T-cell (primary cell): ENCODE measurements around the gene TRPM8. TPM values are rescaled to one million over a fixed set of nuclear protein-coding genes. Genes with fewer than 3 reads are reported as not detected.

Source experiments
- ATAC-seq, 4 experiments: fragments of 200-7000 bp in 3 of 4; fragments of 150-1000 bp in 1 of 4; cut with Tn5 transposase; replicated peaks in 1 of 4; 1 replicate in 3 of 4; 2 replicates in 1 of 4; pipeline ENCODE4 v1.10.0; 2021; ENCODE audit warnings: moderate library complexity in 3 of 4, mild to moderate bottlenecking in 2 of 4, moderate number of reproducible peaks in 1 of 4
- CTCF ChIA-PET, 2 donors: fragments of 300-600 bp; sonication (Branson Sonifier 250); formaldehyde crosslinking; loops; one replicate each; lab custom pipeline; 2022; ENCODE audit warnings: antibody characterized with exemption in 2 of 2; lab: Charles Lee
- POLR2A ChIA-PET, 2 donors: fragments of 300-600 bp; sonication (Branson Sonifier 250); formaldehyde crosslinking; loops; one replicate each; lab custom pipeline; 2022; ENCODE audit warnings: antibody characterized with exemption in 2 of 2; lab: Charles Lee
- DNase-seq, 35 experiments: peaks; one replicate each; pipeline versions ENCODE4 v3.0.0 to v3.0.0-alpha.2; 2013 to 2023
- H3K27ac ChIP-seq: one replicate; pipeline ENCODE4 v1.5.1; 2013; ENCODE audit warnings: low read length
- H3K27me3 ChIP-seq, 2 experiments: replicated peaks in 1 of 2; 1 replicate in 1 of 2; 2 replicates in 1 of 2; pipeline versions ENCODE4 v1.6.1 to v1.7.0; 2013; ENCODE audit warnings: low read length in 1 of 2, mixed read lengths in 1 of 2; ENCODE audit not compliant: control insufficient read depth in 2 of 2, insufficient read depth in 2 of 2; ENCODE audit errors: extremely low read depth in 1 of 2
- H3K36me3 ChIP-seq, 2 donors: 1 replicate in 1 of 2; 2 replicates in 1 of 2; pipeline versions ENCODE4 v1.6.1 to v1.7.0; 2013; ENCODE audit warnings: low read length in 1 of 2; ENCODE audit not compliant: control insufficient read depth in 2 of 2, insufficient read depth in 1 of 2; ENCODE audit errors: extremely low read depth in 1 of 2
- H3K4me1 ChIP-seq, 2 experiments: 1 replicate in 1 of 2; 2 replicates in 1 of 2; pipeline versions ENCODE4 v1.6.1 to v1.7.0; 2013; ENCODE audit warnings: low read length in 2 of 2, mixed read lengths in 1 of 2; ENCODE audit not compliant: insufficient read depth in 2 of 2, control insufficient read depth in 1 of 2; ENCODE audit errors: extremely low read depth in 1 of 2
- H3K4me3 ChIP-seq, 2 donors: 1 replicate in 1 of 2; 2 replicates in 1 of 2; pipeline versions ENCODE4 v1.5.1 to v1.7.0; 2013; ENCODE audit warnings: mild to moderate bottlenecking in 2 of 2, low read length in 1 of 2, moderate library complexity in 1 of 2; ENCODE audit not compliant: control insufficient read depth in 1 of 2; ENCODE audit errors: extremely low read depth in 1 of 2
- H3K9me3 ChIP-seq: 2 replicates; pipeline ENCODE4 v1.7.0; 2013
- H3K27ac Mint-ChIP-seq, 2 donors: one replicate each; pipeline ENCODE4 v1.8.0; 2020 to 2021; ENCODE audit warnings: mild to moderate bottlenecking in 2 of 2, mixed read lengths in 2 of 2
- H3K27me3 Mint-ChIP-seq, 2 donors: one replicate each; pipeline ENCODE4 v1.8.0; 2021 to 2022; ENCODE audit warnings: mixed read lengths in 2 of 2
- H3K36me3 Mint-ChIP-seq: one replicate; pipeline ENCODE4 v1.8.0; 2021; ENCODE audit warnings: mixed read lengths
- H3K4me1 Mint-ChIP-seq, 3 donors: one replicate each; pipeline ENCODE4 v1.8.0; 2020 to 2022; ENCODE audit warnings: mixed read lengths in 3 of 3, mild to moderate bottlenecking in 1 of 3
- H3K4me3 Mint-ChIP-seq, 3 donors: one replicate each; pipeline ENCODE4 v1.8.0; 2020 to 2022; ENCODE audit warnings: mild to moderate bottlenecking in 3 of 3, mixed read lengths in 3 of 3, moderate library complexity in 3 of 3
- H3K9me3 Mint-ChIP-seq, 3 donors: one replicate each; pipeline ENCODE4 v1.8.0; 2020 to 2022; ENCODE audit warnings: mixed read lengths in 3 of 3
- WGBS: methylation state at CpG from one replicate; pipeline ENCODE4 v1.1.5; 2013; ENCODE audit warnings: missing lambda C conversion rate; ENCODE audit not compliant: insufficient coverage; 5-methylcytosine and 5-hydroxymethylcytosine counted together
- total RNA-seq, 35 experiments: library from RNA in 6 of 35; stranded (reverse) in 6 of 35; fragments of 120-200 nt in 1 of 35; gene quantifications; one replicate each; pipeline versions ENCODE4 v1.2.1 to v1.2.4 and lab custom pipeline; 2013 to 2026

TRPM8 gene
- total RNA-seq, 5 donors from 2014 or later (not counting 1 experiment from before 2014, with no cell fraction given), result not detected

GRCh38 chr2:233994151-233994550, 77.0 kb downstream of the TRPM8 start:
- ChIA-PET CTCF (interaction anchor here in 1 of 2 donors (0.6 kb wide), 1 partner anchor 471 kb away, joined by 4 read pairs; no protein-coding TSS in a partner anchor), POLR2A (no interaction called here)
- 100% methylated on average over 4 of the region's 5 CpGs for WGBS
- no peak overlapping the region for H3K4me3 ChIP-seq
- Mint-ChIP-seq H3K4me3 (no peak overlapping the region), H3K27ac (no peak overlapping the region), H3K27me3 (no peaks in the 10 kb centered on the region), H3K36me3 (peaks cover 16% of the 10 kb centered on the region), H3K4me1 (peaks cover 41 to 81% (median 59%) of the 10 kb centered on the region in 3 donors), H3K9me3 (peaks cover 0 to 16% (median 6%) of the 10 kb centered on the region in 3 donors)
- ATAC-seq, result no peak
- no peaks in the 10 kb centered on the region for H3K36me3 ChIP-seq
- H3K27me3 ChIP-seq, result peaks cover 0 to 2% of the 10 kb centered on the region in 2 experiments
- H3K27ac ChIP-seq, result no peak overlapping the region
- peaks cover 17 to 54% of the 10 kb centered on the region in 2 experiments for H3K4me1 ChIP-seq
- H3K9me3 ChIP-seq, result no peaks in the 10 kb centered on the region
- no peak for DNase-seq

DNA sequence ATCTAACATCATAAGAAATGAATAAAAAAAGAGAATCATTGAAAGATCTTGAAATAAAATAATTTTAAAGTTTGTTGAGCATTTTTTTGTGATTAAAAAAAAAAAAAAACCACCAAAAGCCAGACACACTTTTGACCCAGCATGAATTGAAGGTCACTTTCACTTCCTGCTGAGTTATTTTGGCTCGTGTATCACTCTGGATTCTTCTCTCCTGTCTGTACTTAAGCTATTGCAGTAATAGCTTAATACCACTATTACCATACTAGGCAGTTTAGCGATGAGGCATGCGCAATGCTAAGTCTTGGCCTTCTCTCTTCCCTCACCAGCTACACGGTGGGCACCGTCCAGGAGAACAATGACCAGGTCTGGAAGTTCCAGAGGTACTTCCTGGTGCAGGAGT, 78.8 kb downstream of the TRPM8 start:
- H3K4me1 ChIP-seq, result peaks cover 10 to 50% of the 10 kb centered on the region in 2 experiments

DNA sequence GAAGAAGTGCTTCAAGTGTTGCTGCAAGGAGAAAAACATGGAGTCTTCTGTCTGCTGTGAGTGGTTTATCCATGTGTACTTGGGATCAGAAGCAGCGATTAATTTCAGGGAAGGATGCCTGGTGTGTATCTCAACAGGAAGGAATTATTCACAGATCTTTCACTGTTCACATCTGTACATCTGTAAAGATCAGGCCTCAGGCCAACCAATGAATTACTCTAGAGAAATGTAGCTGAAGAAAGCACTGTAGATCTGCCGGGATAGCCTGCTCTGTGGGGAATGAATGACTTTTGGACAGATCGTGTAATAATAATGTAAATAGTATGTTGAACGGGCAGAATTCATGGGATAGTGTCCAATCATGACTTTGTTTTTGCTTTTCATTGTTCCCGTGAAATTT, 79.3 kb downstream of the TRPM8 start:
- Mint-ChIP-seq H3K36me3 (peaks cover 3% of the 10 kb centered on the region), H3K27ac (no peak overlapping the region), H3K4me3 (no peak overlapping the region), H3K4me1 (peaks cover 27 to 77% (median 47%) of the 10 kb centered on the region in 3 donors), H3K27me3 (no peaks in the 10 kb centered on the region), H3K9me3 (no peaks in the 10 kb centered on the region)
- WGBS, result 100% methylated on average over 2 of the region's 5 CpGs
- CTCF ChIA-PET, result interaction anchor here in 1 of 2 donors (0.5 kb wide), 1 partner anchor 552 kb away, joined by 3 read pairs; no protein-coding TSS in a partner anchor
- no peaks in the 10 kb centered on the region for H3K27me3 ChIP-seq
- H3K27ac ChIP-seq, result no peak overlapping the region
- no peak for ATAC-seq
- POLR2A ChIA-PET, result no interaction called here
- no peak overlapping the region for H3K4me3 ChIP-seq
- H3K4me1 ChIP-seq, result peaks cover 9 to 50% of the 10 kb centered on the region in 2 experiments
- no peaks in the 10 kb centered on the region for H3K9me3 ChIP-seq
- DNase-seq, result no peak
- H3K36me3 ChIP-seq, result no peaks in the 10 kb centered on the region

More for the DNA sequence above, 78.8 kb downstream of the TRPM8 start:
- no peak overlapping the region for H3K27ac Mint-ChIP-seq
- CTCF ChIA-PET, result interaction anchor here in 1 of 2 donors (0.5 kb wide), 1 partner anchor 552 kb away, joined by 3 read pairs; no protein-coding TSS in a partner anchor
- no peak for ATAC-seq
- Histone ChIP-seq H3K36me3 (no peaks in the 10 kb centered on the region), H3K27ac (no peak overlapping the region), H3K9me3 (no peaks in the 10 kb centered on the region), H3K4me3 (no peak overlapping the region), H3K27me3 (no peaks in the 10 kb centered on the region)
- 81% methylated on average over 5 of the region's 5 CpGs for WGBS
- H3K4me1 Mint-ChIP-seq, result peaks cover 27 to 77% (median 47%) of the 10 kb centered on the region in 3 donors
- H3K4me3 Mint-ChIP-seq, result no peak overlapping the region
- POLR2A ChIA-PET, result interaction anchor here (0.6 to 0.7 kb wide), 2 partner anchors 36 to 153 kb away, joined by 3 to 6 read pairs; no protein-coding TSS in a partner anchor
- peaks cover 3% of the 10 kb centered on the region for H3K36me3 Mint-ChIP-seq
- H3K27me3 Mint-ChIP-seq, result no peaks in the 10 kb centered on the region
- DNase-seq, result no peak
- H3K9me3 Mint-ChIP-seq, result no peaks in the 10 kb centered on the region

- POLR2A ChIA-PET, result interaction anchor here in 1 of 2 donors (0.6 kb wide), 1 partner anchor 172 kb away, joined by 7 read pairs; no protein-coding TSS in a partner anchor
- no peaks in the 10 kb centered on the region for H3K27me3 ChIP-seq
- no peak overlapping the region for H3K27ac ChIP-seq
- Mint-ChIP-seq H3K27ac (peak overlapping the region in 1 of 2 donors; percentile 22), H3K4me1 (peaks cover 27 to 77% (median 45%) of the 10 kb centered on the region in 3 donors), H3K9me3 (no peaks in the 10 kb centered on the region), H3K4me3 (no peak overlapping the region), H3K36me3 (peaks cover 3% of the 10 kb centered on the region), H3K27me3 (no peaks in the 10 kb centered on the region)
- CTCF ChIA-PET, result interaction anchor here in 1 of 2 donors (0.7 kb wide), 1 partner anchor 641 kb away, joined by 3 read pairs; no protein-coding TSS in a partner anchor
- H3K36me3 ChIP-seq, result no peaks in the 10 kb centered on the region
- ATAC-seq (no peak), DNase-seq (no peak)
- WGBS, result 50% methylated on average over 1 of the region's 1 CpG
- no peak overlapping the region for H3K4me3 ChIP-seq
- no peaks in the 10 kb centered on the region for H3K9me3 ChIP-seq
- H3K4me1 ChIP-seq, result peaks cover 10 to 56% of the 10 kb centered on the region in 2 experiments
Observed at GRCh38 chr2:233997707-233998106, 80.5 kb downstream of the TRPM8 start.

GRCh38 chr2:233999182-233999581, 82.0 kb downstream of the TRPM8 start:
- Mint-ChIP-seq H3K4me3 (no peak overlapping the region), H3K27ac (no peak overlapping the region), H3K27me3 (peaks cover 0 to 1% of the 10 kb centered on the region in 2 donors), H3K4me1 (peaks cover 27 to 69% (median 40%) of the 10 kb centered on the region in 3 donors), H3K9me3 (no peaks in the 10 kb centered on the region), H3K36me3 (peaks cover 3% of the 10 kb centered on the region)
- H3K4me3 ChIP-seq, result no peak overlapping the region
- no peaks in the 10 kb centered on the region for H3K36me3 ChIP-seq
- peaks cover 10 to 44% of the 10 kb centered on the region in 2 experiments for H3K4me1 ChIP-seq
- no peaks in the 10 kb centered on the region for H3K27me3 ChIP-seq
- 87% methylated on average over 10 of the region's 10 CpGs for WGBS
- ChIA-PET POLR2A (no interaction called here), CTCF (no interaction called here)
- no peak overlapping the region for H3K27ac ChIP-seq
- no peaks in the 10 kb centered on the region for H3K9me3 ChIP-seq
- DNase-seq, result no peak
- ATAC-seq, result no peak

GRCh38 chr2:234001380-234002160, 84.4 kb downstream of the TRPM8 start:
- Histone ChIP-seq H3K36me3 (no peaks in the 10 kb centered on the region), H3K9me3 (no peaks in the 10 kb centered on the region), H3K27ac (peak overlapping the region; percentile 56), H3K4me3 (no peak overlapping the region), H3K27me3 (peaks cover 0 to 2% of the 10 kb centered on the region in 2 experiments), H3K4me1 (peaks cover 10 to 44% of the 10 kb centered on the region in 2 experiments)
- peaks cover under 1% of the 10 kb centered on the region for H3K36me3 Mint-ChIP-seq
- H3K4me1 Mint-ChIP-seq, result peaks cover 27 to 53% (median 28%) of the 10 kb centered on the region in 3 donors
- H3K9me3 Mint-ChIP-seq, result no peaks in the 10 kb centered on the region
- ChIA-PET POLR2A (no interaction called here), CTCF (interaction anchor here (0.6 kb wide), 2 partner anchors 329 to 1826 kb away, joined by 3 to 5 read pairs; no protein-coding TSS in a partner anchor)
- DNase-seq (peak in 3 of 35 experiments; percentile 17 to 37 (median 19)), ATAC-seq (peak; percentile 50 to 81 (median 67))
- peaks cover 0 to 1% of the 10 kb centered on the region in 2 donors for H3K27me3 Mint-ChIP-seq
- peak overlapping the region; percentile 80 to 88 for H3K27ac Mint-ChIP-seq
- H3K4me3 Mint-ChIP-seq, result peak overlapping the region in 2 of 3 donors; percentile 3 to 52
- WGBS, result 93% methylated on average over 5 of the region's 8 CpGs
